ENCODE data around the gene PLTP.
"Not testable (repeated sequence)": the region's sequence is repeated elsewhere in the genome, so short reads cannot be mapped to it uniquely, and the experiment has no call there.

The PLTP gene

DNA sequence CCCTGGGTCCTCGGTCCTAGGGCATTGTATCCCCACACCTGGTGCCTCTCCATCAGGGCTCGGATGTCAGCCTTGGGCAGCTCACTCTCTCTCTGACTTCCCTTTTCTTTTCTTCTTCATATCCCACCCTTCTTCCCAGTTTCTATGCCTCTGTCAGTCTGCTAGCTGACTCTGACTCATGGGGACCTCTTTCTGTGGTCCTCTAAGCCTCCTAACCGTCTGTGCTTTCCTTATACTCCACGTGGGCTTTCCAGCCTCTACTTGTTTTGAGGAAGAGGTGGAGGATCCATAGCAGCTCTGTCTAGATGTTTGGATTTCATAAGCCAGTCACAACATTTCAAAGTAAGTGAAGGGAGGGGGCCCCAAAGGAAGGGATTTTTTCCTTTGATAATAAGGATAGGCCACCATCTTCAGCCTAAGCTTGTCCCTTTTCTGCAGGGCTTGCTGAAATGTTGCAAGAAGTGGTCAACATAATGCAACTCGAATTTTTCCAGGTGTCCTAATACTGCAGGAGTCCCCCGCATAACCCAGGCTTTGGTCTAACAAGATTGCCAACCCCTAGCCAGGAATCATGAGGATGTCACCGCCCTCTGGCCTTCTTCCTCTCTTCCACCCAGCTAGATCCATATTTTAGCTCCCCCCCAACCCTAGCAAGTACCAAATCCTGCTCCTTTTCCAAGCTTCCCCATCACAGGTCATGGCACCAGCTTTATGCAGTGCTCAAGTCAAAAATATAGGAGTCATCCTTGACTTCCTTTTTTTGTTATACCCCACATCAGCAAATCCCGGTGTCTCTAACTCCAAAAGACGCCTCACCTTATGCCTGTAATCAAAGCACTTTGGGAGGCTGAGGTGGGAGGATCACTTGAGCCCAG is 8.7 kb upstream of the PLTP start:
- no peak for DNase-seq (ENCODE audit: low read depth)

DNA sequence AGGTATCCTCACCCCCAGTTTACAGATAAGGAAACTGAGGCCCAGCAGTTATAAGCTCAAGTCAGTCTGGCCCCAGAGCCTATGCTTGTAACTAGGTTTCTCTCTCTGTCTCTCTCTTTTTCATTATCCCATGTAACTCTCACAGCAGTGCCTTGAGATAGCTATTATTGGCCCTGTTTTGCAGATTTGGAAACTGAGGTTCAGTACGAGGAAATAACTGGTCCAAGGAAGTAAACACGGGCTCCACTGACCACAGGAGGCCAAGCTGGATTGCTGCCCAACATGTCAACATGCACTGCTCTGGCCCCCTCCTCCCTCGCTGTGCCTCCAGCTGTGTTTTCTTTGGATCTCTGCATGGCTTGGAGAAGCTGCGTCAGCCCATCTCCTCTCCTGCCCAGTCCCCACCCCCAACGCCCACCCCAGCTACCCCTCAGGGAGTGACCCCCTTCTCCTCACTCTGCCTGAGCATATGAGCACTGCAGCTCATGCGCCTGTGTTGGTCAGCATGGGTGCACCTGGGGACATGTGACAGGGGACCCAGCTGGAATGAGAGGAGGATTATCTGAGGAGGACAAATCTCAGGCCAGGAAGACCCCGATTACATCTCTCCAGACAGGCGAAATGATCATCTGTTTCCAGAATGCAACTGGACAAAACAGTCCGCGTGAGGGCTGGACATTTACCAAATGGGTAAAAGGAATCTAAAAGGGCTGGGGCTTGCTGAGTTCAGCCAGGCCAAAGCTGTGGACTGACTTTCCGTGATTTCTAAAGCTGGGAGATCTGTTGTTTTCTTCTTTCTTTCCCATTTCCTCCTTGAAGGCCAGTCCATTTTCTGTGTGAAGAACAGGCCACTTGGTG is 7.8 kb upstream of the PLTP start:
- no peak for DNase-seq (ENCODE audit: low read depth)

DNA sequence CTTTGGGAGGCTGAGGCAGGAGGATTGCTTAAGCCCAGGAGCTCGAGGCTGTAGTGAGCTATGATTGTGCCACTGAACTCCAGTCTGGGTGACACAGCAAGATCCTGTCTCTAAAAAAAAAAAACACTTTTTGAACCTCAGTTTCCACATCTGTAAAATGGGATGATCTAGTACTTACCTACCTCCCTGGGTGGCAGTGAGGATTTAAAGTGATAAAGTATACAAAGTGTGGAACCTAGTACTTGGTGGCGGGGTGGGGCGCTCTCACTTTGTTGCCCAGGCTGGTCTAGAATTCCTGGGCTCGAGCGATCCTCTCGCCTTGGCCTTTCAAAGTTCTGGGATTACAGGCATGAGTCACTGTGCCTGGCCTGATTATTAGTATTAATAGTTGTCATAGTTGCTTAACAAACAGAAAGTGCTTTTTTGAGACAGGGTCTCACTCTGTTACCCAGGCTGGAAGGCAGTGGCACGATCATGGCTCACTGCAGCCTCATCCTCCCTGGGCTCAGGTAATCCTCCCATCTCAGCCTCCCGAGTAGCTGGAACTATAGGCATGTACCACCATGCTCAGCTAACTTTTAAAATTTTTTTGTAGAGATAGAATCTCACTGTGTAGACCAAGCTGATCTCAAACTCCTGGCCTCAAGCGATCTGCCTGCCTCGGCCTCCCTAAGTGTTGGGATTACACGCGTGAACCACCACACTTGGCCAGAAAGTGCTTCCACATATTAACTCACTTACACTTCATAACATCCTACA is 7.0 kb upstream of the PLTP start:
- DNase-seq (ENCODE audit: low read depth): no peak

DNA sequence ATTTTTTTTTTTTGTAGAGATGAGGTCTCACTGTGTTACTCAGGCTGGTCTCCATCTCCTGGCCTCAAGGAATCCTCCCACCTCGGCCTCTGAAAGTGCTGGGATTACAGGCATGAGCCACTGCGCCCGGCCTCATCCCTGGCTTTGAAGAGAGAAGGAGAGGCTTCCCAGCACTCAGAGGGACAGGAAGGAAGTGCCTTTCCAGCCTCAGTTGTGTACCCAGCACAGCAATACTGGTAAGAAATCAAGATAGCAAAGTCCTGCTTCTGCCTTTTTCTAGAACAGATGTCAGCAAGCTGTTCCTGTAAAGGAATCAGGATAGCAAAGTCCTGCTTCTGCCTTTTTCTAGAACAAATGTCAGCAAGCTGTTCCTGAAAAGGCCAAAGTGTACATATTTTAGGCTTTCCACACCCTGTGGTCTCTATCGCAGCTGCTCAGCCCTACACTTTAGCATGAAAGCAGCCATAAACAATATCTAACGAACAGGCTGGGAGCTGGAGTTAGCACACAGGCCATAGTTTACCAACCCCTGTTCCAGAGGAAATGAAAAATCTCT is 6.3 kb upstream of the PLTP start:
- no peak for DNase-seq (ENCODE audit: low read depth)

DNA sequence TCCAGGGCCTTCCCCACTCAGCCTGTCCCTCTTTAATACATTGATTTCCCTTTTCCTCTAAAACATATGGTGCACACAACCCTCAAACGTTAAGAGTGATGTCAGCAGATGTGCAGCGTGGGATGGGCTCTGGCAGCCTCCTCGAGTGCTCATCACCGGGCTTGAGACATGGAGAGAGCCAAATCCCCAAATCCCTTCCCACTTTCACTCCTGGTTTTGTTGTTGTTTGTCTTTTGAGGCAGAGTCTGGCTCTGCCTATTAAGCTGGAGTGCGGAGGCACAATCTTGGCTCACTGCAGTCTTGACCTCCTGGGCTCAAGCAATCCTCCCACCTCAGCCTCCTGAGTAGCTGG is 5.8 kb upstream of the PLTP start:
- no peak for DNase-seq (ENCODE audit: low read depth)

DNA sequence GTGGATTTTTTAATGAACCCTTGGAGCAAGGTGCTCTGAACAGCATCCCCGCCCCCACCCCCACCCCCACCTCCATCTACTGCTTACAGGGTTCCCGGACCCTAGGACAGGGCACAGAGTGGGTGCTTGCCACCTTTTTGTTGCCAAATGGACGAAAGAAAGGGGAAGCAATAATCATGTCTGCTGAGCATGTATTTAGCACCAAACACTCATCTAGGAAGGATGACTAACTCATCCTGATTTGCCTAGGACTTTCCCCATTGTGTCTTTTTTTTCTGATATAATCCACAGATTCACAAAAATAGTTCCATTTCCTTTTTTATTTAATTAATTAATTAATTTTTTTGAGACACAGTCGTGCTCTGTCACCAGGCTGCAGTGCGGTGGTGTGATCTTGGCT is 1.2 kb upstream of the PLTP start:
- no peak for DNase-seq (ENCODE audit: low read depth)

DNA sequence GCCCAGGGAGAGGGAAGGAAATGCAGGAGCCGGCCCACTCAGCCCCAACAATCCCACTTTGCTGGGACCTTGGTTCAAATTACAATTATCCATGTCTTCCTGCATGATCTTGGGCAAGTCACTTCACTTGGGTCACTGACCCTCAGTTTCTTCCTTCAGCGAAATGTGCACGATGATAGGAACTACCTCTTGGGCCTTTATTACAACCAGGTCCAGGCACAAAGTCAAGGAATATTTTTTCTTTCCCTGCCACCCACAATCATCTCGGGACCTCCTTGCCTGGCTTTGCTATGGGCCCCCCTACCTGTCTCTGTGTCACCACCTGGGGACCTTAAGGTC is 358 bp upstream of the PLTP start:
- no peak for DNase-seq (ENCODE audit: low read depth)

DNA sequence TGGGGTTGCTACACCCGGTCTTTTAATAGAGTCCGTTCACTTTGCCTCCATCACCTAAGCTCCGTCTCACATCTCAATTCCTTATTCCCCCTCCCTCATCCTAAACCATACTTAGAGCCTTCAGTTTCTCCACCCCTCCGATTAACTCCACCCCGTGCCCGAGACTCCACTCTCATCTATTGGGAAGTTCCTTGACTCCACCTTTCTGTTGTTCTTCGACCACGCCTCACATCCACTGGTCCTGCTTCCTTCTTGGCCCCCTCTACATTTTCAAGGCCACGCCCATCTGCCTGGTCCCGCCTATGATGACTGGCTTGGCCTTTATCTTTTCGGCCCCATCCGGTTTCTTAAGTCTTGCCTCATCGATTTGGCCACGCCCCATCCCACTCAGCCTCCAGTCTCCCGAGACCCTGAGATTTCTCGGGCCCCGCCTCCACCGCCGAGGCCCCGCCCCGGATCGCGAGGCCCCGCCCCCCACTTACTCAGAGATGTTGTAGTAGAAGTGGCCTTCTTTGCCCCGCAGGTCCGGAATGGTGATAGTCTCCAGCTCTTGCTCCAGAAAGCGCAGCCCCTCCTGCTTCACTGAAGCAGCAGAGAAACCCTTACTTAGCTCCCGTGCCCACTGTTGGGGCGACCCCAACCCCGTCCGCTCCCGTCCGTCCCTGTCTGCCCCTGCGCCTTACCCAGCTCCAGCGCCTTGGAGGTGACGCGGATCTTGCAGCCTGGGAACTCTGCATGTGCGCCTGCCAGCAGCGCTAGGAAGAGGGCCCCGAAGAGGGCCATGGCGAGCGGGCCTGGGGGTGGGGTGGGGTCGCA is 1.1 kb downstream of the PLTP start:
- peak; percentile 93 for DNase-seq (ENCODE audit: low read depth)

DNA sequence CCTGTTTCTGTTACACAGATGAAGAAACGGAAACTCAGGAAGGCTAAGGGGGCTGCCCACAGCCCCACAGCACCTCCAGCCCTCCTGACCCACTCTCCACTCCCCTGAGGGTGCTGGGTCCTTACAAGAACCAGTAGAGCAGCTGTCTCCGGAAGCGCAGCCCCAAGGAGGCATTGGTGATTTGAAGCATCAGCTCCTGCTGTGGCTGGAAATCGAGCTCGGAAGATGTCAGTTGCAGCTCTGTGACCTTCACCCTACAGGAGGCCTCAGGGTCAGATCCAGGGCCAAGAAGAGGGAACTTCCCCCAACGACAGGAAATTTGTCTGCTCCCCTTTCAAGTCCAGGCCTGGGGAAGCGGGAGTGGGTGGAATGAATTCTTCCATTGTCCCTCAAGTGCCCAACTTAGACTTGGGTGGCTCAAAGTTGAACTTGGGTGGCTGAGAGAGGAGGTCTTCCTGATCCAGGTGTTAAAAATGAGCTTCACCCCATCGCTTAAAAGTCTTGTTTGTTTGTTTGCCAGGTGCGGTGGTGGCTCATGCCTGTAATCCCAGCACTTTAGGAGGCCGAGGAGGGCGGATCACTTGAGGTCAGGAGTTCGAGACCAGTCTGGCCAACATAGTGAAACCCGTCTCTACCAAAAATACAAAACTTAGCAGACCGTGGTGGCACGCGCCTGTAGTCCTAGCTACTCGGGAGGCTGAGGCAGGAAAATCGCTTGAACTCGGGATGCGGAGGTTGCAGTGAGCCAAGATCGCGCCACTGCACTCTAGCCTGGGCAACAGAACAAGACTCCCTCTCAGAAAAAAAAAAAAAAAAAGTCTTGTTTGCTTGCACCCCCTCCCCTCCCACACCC is 1.9 kb downstream of the PLTP start:
- DNase-seq (ENCODE audit: low read depth): no peak

DNA sequence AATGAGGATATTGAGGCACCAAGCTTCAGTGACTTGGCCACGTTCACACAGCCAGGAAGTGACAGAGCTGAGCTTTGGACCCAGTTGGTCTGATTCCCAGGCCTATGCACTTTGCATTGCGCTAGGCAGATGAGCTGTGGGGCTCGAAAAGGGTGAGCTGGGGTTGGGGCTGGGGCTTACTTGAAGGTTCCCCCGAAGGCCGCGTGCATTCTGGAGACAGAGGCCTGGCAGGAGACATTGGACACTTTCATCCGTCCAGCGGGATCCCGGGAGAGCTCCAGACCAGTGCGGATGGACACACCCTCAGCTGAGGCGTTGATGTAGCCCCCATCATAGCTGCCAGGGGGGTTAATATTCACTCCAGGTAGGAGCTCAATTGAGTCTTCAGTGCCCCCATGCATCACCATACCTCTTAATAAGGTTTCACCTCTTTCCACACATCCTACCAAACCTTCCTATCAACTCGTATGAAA is 2.6 kb downstream of the PLTP start:
- no peak for DNase-seq (ENCODE audit: low read depth)

DNA sequence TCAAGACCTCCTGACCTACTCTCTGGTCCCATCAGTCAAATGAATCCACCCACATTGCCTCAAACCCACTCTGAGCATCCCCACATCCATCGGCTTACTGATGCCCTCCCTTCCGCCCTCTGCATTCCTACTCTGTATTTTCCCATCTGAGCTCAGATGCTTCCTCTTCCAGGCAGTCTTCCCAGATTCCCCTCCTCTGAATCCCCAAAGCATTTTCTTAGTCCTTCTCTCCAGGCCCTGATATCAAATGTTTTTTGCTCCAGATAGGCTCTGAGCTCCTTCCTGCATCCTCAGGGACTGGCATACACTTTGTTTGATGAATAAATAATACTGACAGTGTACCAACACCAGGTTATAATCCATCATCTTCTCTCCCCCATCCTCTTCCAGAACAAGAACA is 3.9 kb downstream of the PLTP start:
- no peak for DNase-seq (ENCODE audit: low read depth)

DNA sequence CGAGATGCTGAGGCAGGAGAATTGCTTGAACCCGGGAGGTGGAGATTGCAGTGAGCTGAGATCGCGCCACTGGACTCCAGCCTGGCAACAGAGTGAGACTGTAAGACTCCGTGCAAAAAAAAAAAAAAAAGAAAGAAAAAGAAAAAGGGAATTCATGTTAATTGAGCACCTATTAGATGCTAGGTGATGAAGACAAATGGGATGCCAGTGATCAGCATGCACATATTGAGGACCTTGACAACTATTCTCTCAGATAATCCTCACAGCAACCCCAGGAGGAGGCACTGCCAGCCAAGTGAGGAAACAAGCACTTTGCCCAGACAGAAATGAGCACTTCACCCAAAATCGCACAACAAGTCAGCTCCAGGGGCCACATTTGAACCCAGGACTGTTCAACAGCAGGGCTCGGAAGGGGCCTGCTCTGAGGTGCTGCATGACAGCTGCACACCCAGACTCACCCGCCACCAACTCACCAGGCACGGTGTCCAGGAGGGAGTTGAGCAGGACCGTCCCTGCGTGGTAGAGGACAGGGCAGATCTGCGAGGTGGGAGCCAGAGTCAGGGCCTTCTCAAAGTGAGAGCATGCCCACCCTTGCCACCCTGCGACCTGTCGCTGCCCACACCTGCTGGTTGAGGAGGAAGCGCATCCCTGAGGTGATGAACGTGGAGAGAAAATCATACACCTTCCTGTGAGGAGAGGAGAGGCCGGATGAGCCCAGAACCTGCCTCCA is 4.6 kb downstream of the PLTP start:
- DNase-seq (ENCODE audit: low read depth): no peak

DNA sequence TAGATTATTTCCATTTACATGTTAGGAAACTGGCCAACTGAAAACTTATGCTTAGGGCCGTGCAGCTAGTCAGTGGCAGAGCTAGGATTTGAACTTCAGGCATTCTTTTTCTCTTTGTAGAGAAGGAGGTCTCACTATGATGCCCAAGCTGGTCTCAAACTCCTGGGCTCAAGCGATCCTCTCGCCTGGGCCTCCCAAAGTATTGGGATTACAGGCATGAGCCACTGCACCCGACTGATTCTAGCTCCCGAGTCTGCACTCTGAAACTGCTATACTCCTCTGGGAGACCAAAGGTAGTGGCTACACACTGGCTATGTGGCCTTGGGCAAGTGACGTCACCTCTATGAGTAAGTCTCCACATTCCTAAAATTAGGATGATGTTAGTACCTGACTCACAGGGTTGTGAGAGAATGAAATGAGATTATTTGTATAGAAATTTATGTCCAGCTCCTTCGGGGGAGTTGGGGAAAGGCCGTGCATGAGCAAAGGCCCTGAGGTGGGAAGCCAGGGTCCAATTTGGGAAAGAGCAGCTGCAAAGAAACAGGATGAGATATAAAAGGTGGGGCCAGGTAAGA is 6.4 kb downstream of the PLTP start:
- DNase-seq (ENCODE audit: low read depth): no peak

DNA sequence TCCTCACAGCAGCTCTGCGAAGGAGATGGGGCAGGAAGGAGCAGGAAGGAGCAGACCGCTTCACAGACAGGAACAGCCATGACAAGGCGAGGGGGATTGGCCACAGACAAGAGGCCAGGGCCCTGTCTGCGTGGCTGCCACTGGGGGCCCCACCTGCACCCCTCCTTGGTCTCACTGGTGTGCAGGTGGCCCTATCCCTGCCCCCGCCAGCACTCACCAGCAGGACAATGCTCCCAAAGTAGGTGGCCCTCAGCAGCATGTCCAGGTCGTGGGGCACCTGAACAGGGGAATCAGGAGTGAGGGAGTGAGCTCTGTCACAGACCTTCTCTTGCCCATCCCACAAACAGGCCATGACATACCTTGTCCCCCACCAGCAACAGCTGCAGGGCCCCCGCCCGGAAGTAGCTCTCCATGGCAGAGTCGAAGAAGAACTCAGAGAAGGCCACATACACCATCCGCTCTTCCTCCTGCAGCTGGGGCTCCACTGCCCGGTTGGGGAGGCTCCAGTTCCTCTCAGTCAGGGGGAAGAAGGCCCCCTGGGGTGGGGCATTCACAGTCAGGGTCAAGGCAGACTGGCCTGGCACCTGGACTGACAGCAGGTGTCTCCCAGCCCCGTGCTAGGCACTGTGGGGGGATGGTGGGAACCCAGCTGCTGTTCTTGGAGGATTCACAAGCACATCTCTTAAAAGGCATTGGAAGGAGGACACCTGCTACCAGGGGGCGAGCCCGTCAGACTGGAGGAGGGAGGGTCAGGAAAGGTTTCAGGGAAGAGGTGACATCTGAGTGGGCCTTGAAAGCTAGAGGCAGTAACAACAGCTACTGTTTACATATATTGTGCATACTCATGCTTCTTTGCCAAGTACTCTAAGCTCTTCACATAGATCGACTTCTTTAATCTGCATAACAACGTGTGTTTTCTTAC is 7.1 kb downstream of the PLTP start:
- DNase-seq (ENCODE audit: low read depth): no peak

DNA sequence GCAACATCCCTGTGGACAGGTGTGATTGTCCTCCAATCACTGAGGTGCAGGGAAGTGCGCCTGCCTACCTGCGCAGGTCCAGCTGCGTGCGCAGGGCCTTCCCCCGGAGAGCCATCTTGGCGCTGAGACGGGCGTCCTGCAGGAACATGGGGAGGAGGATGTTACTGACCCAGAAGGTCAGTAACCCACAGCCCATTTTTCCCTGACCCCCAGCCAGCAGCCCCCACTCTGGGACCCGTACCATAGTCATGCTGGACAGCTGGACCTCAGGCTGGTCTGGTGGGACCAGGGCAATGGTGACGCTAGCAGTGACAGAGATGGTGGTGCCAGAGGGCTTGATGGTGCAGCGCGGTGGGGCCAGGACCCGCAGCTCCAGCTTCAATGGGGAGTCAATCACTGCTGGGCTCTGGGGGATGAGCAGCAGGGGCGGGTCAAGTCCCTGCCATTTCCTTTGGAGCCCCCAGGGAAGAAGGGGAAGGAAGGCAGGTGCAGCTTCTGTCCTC is 9.7 kb downstream of the PLTP start:
- DNase-seq (ENCODE audit: low read depth): no peak

DNA sequence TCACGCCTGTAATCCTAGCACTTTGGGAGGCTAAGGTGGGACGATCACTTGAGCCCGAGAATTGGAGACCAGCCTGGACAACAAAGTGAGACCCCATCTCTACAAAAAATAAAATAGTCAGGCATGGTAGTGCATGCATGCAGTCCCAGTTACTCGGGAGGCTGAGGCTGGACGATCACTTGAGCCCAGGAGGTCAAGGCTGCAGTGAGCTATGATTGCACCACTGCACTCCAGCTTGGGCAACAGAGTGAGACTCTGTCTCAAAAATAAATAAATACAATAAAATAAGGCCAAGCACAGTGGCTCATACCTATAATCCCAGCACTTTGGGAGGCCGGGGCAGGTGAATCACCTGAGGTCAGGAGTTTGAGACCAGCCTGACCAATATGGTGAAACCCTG is 10.6 kb downstream of the PLTP start:
- not testable (repeated sequence) for DNase-seq (ENCODE audit: low read depth)

DNA sequence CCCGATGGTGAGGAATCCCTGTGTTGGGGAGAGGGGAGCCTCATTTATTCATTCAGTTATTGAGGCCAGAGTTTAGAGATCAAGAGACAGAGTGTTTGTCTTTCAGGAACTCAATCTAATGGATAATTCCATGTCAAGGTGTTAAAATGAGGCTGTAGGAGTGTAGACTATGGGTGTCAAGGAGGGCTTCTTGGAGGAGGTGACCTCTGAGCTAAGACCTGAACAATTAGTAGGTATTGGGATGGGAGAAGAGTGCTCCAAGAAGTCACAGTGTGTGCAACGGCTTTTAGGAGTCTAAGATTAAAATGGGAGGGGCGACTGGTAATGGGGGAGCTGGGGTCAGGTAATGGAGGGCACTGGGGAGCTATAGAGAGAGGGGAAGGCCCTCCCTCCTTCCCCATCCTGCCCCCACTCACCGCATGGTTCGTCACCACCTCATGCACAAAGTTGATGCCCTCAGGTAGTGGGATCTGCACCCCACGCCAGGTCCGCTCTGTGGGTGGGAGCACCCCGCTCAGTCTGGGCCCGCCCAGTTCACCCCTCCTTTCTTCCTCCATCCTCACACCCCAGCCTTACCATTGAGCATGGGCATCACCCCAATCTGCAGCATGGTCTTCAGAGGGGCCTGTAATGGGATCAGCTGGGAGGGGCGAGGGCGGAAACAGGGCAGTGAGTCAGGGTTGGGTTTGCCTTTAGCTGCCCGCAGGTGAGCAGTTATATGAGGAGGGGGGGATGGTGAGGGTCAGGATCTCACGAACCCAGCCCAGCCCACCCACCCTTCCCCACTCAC is 12.7 kb downstream of the PLTP start:
- no peak for DNase-seq (ENCODE audit: low read depth)
